ENCODE results near the gene ARL8B. TPM values are rescaled to one million over a fixed set of nuclear protein-coding genes. Genes with fewer than 3 reads are reported as not detected.

Gene ARL8B
- total and polyA plus RNA-seq, 9 of the 15 experiments (the other 6 are each of a cell fraction or from before 2014, with no cell fraction given) = 28.5 to 99.4 (median 77.2) TPM

GRCh38 chr3:5126586-5126985 is 4.5 kb downstream of the ARL8B start (continued):
- TF ChIP-seq HOMEZ (CRISPR knock-in tag; IDR thresholded peaks at IDR 0.05) (no peak), HDAC3 (IDR thresholded peaks at IDR 0.05; ENCODE audit: borderline replicate concordance, partially characterized antibody) (no peak), ZNF134 (CRISPR knock-in tag; conservative IDR thresholded peaks at IDR 0.05) (no peak), STAG1 (CRISPR knock-in tag; IDR thresholded peaks at IDR 0.05; ENCODE audit: borderline replicate concordance) (no peak), SAFB2 (IDR thresholded peaks at IDR 0.05; ENCODE audit: borderline replicate concordance, low read depth, low read length, severe bottlenecking) (no peak), ZNF184 (CRISPR knock-in tag; IDR thresholded peaks at IDR 0.05) (no peak), TAF1 (IDR thresholded peaks at IDR 0.05; ENCODE audit: control insufficient read depth, extremely low read depth, insufficient read depth, low read length, severe bottlenecking) (no peak), CEBPG (CRISPR knock-in tag; IDR thresholded peaks at IDR 0.05) (no peak), CEBPG (tag; conservative IDR thresholded peaks at IDR 0.05 in 1 of 2, IDR thresholded peaks at IDR 0.05 in 1 of 2) (peak; percentile 99 to 100), PYGO2 (tag; IDR thresholded peaks at IDR 0.05) (no peak), ZNF146 (CRISPR knock-in tag; IDR thresholded peaks at IDR 0.05; ENCODE audit: unreplicated experiment) (no peak), BHLHE40 (IDR thresholded peaks at IDR 0.05; ENCODE audit: low read length) (peak; percentile 50; the same call in 1 of the 2 replicates), ZNF239 (CRISPR knock-in tag; IDR thresholded peaks at IDR 0.05) (no peak), ZFP36 (IDR thresholded peaks at IDR 0.05; ENCODE audit: low read depth, low read length, partially characterized antibody) (no peak), POLR3A (IDR thresholded peaks at IDR 0.05; ENCODE audit: borderline replicate concordance, extremely low read depth, insufficient read depth, insufficient read length) (no peak), MCM2 (IDR thresholded peaks at IDR 0.05; ENCODE audit: low read depth) (no peak), ELK3 (CRISPR knock-in tag; IDR thresholded peaks at IDR 0.05) (no peak), DIDO1 (tag; IDR thresholded peaks at IDR 0.05; ENCODE audit: low read depth) (no peak), ATF3 (IDR thresholded peaks at IDR 0.05) (peak; percentile 68; the same call in 1 of the 2 replicates), ATF3 (CRISPR knock-in tag; conservative IDR thresholded peaks at IDR 0.05) (no peak), TRIM24 (IDR thresholded peaks at IDR 0.05) (peak; percentile 90 to 91), COPS2 (conservative IDR thresholded peaks at IDR 0.05) (no peak)

Measured in K562 (cell line).